Epithelial cell of esophagus (primary cell): ENCODE results near the gene GHRL.

Source experiments
- DNase-seq: peaks from one replicate; pipeline ENCODE4 v3.0.0; 2010; ENCODE audit warnings: low read depth
- H3K4me3 ChIP-seq: 2 replicates; pipeline ENCODE4 v1.5.1; 2011; ENCODE audit warnings: mild to moderate bottlenecking, low read length, control low read depth
- TF ChIP-seq, protein P1 (sequence below): IDR thresholded peaks from 2 replicates; pipeline ENCODE4 v1.5.1; 2011; ENCODE audit warnings: low read depth, mild to moderate bottlenecking, low read length, control low read depth, inconsistent platforms; ENCODE audit not compliant: insufficient read depth; ENCODE audit errors: missing control alignments

The GHRL gene

DNA sequence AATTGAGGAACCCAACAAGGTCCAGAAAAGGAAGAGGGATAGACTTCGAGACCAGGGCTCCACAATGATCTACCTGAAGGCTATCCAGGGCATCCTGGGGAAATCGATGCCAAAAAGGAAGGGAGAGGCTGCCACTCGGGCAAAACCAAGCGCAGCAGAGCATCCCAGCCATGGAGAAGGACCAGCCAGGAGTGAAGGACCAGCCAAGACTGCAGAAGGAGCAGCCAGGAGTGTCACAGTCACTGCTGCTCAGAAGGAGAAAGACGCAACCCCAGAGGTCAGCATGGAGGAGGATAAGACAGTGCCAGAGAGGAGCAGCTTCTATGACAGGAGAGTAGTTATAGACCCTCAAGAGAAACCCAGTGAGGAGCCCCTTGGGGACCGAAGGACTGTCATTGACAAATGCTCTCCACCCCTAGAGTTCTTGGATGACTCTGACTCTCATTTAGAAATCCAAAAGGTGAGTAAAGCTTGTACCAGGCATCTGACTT is 32.5 kb downstream of the GHRL start:
- H3K4me3 ChIP-seq = no peak overlapping the region
- TF ChIP-seq, protein P1, sequence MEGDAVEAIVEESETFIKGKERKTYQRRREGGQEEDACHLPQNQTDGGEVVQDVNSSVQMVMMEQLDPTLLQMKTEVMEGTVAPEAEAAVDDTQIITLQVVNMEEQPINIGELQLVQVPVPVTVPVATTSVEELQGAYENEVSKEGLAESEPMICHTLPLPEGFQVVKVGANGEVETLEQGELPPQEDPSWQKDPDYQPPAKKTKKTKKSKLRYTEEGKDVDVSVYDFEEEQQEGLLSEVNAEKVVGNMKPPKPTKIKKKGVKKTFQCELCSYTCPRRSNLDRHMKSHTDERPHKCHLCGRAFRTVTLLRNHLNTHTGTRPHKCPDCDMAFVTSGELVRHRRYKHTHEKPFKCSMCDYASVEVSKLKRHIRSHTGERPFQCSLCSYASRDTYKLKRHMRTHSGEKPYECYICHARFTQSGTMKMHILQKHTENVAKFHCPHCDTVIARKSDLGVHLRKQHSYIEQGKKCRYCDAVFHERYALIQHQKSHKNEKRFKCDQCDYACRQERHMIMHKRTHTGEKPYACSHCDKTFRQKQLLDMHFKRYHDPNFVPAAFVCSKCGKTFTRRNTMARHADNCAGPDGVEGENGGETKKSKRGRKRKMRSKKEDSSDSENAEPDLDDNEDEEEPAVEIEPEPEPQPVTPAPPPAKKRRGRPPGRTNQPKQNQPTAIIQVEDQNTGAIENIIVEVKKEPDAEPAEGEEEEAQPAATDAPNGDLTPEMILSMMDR = no peak
- DNase-seq = no peak

DNA sequence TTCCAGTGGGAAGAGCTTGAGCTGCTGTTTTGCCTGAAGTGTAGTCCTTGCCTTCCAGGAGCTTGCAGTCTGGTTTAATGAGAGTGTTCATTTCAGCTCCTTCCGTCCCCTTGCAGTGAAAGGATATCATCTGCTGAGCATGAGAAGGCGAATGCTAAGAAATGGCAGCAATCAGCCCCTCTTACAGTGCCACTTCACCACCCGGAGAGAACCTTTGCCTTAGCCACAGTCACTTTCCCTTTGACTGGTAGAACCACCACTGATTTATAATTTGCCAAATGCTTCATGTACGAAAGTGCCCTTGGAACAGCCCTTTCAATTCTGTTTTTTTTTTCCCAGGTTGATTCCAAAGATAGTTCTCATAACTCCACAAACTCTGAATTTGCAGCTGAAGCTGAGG is 32.9 kb downstream of the GHRL start:
- H3K4me3 ChIP-seq = no peak overlapping the region
- DNase-seq = no peak
- TF ChIP-seq, protein P1 = no peak

DNA sequence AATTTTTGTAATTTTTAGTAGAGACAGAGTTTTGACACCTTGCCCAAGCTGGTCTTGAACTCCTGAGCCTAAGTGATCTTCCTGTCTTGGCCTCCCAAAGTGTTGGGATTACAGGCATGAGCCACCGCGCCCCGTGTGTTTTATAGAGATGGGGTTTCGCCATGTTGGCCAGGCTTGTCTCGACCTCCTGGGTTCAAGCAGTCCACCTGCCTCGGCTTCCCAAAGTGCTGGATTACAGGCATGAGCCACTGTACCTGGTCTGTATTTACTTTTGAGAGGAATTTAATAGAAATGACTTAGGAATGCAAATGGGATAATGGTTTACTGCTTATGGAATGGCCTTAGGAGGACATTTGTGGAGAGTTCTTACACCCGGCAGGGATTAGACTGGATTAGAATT is 33.7 kb downstream of the GHRL start:
- TF ChIP-seq, protein P1 = no peak
- DNase-seq = no peak
- no peak overlapping the region for H3K4me3 ChIP-seq

DNA sequence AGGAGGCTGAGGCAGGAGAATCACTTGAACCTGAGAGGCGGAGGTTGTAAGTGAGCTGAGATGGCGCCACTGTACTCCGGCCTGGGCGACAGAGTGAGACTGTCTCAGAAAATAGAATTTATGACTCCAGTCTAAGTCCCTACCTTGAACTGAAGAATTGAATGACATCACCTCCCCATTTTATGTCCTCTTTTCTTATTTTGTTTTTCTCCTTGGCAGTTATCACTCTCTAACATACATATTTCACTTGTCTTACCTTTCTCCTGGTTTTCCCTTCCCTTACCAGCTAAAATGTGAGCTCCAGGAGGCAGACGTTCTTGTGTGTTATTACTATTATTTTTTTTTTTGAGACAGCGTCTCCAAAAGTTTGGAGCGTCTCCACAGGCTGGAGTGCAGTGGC is 36.9 kb downstream of the GHRL start:
- TF ChIP-seq, protein P1 = no peak
- DNase-seq = no peak
- no peak overlapping the region for H3K4me3 ChIP-seq

DNA sequence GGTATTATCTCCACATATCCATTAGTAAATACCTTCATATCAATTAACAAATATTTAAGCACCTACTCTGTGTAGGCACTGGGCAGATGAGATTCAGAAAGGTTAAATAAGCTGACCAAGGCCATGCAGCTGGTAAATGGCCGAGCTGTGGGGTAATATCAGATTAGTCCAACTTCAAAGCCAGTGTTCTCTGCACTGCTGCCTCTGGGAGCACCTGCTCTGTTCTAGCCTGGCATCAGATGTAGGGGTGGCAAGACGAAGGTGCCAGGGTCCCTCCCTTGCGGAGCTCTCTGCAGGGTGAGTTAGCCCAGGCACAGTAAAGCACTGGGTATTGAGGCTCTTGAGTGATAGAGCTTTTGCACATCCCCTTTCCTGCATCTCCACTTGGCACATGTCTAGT is 39.0 kb downstream of the GHRL start:
- TF ChIP-seq, protein P1 = no peak
- H3K4me3 ChIP-seq = no peak overlapping the region
- no peak for DNase-seq

DNA sequence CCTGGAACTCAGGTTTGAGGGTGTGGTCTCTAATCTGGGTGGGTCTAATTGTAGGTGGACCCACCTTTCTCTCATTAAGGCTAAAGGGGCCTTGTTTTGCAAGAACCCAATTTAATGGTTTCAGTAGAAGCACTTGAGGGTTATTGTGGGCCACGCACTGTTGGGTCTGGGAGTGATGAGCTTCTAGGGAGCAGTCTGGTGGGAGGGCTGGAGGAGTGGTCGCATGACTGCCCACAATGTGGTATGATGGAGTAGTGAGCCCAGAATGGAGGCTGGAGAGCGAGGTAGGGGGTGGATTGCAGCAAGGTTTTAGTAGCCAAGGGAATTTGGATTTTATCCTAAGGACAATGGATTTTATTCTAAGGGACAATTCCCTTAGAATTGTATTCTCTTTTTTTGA is 41.7 kb downstream of the GHRL start:
- TF ChIP-seq, protein P1 = no peak
- H3K4me3 ChIP-seq = no peak overlapping the region
- DNase-seq = no peak

DNA sequence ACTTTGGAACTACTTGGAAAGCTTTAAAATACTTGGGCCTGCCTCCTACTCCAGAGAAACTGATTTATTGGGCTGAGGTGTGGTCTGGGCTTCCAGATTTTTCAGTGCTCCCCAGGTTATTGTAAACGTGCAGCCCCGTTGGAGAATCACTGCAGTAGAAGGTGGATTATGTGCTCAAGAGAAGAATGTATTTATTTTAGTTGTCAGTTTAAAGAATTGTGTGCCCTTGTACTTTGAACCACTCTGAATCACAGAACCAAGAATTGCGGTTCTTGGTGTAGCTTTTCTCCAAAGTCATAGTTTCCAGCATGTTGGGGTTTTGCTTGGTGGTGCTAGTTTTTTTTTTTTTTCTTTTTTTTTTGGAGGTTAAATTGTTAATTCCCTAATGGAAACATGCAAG is 42.9 kb downstream of the GHRL start:
- TF ChIP-seq, protein P1 = no peak
- peak overlapping the region; percentile 95 for H3K4me3 ChIP-seq
- DNase-seq = no peak
